ENCODE measurements around the gene NEK10. TPM values are rescaled to one million over a fixed set of nuclear protein-coding genes. Genes with fewer than 3 reads are reported as not detected.

The NEK10 gene
- total RNA-seq, 1 experiment from 2014 or later: 5.7 TPM

DNA sequence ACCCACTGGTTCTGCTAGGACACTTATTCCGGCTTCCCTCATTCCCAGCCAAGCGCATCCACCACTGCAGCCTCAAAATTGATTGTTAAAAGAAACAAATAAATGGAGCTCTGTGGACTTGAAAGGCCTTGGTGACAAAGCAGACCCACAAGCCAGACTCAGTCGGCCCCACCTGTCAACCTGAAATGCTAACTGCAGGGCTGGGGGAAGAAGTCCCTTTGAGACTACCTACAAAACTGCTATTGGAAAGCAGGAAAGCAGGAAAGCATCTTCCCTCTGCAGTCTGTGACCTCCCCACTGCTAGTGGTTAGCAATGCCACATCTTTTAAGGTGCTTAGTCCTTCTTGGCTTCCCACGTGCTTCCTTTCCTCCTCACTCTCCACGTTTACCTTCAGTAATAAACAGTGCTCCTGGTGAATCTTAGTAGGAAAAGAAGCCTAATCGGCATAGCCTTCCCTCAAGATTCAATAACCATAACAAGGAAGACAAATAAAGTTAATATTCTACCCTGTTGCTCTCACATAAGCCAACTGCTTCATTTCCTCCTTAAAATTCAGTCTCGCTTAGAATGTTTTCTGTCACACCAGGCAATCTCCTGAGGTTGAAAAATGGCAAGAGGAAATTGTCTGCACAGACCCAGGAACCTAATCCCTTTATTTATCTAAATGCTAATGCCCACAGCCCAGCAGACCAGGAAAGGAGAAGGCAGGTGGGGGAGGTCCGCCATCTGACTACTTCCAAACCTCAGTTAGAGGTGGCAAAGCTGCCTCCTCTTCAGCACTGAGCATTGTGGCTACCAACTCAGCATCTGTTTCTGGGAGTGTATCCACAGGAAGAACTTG, 296.2 kb downstream of the NEK10 start:
- Histone ChIP-seq H3K27me3 (ENCODE audit: control insufficient read depth, insufficient read depth, low read length) (no peaks in the 10 kb centered on the region), H3K4me3 (ENCODE audit: low read depth in 2 of 2, low read length in 2 of 2) (no peak overlapping the region), H3K9me3 (ENCODE audit: control insufficient read depth, insufficient read depth, low read depth, low read length) (no peaks in the 10 kb centered on the region), H3K27ac (ENCODE audit: low read length) (no peak overlapping the region), H3K36me3 (ENCODE audit: control insufficient read depth, insufficient read depth, low read length) (no peaks in the 10 kb centered on the region), H3K4me1 (ENCODE audit: control insufficient read depth, insufficient read depth, low read length) (no peaks in the 10 kb centered on the region)
- BruUV-seq (replicated peaks): no TSS peak
- POLR2A ChIA-PET: no interaction called here
- no peak for TF ChIP-seq SIN3A (IDR thresholded peaks at IDR 0.05; ENCODE audit: borderline replicate concordance, insufficient read depth, low read depth, low read length)
- TF ChIP-seq, protein P1, sequence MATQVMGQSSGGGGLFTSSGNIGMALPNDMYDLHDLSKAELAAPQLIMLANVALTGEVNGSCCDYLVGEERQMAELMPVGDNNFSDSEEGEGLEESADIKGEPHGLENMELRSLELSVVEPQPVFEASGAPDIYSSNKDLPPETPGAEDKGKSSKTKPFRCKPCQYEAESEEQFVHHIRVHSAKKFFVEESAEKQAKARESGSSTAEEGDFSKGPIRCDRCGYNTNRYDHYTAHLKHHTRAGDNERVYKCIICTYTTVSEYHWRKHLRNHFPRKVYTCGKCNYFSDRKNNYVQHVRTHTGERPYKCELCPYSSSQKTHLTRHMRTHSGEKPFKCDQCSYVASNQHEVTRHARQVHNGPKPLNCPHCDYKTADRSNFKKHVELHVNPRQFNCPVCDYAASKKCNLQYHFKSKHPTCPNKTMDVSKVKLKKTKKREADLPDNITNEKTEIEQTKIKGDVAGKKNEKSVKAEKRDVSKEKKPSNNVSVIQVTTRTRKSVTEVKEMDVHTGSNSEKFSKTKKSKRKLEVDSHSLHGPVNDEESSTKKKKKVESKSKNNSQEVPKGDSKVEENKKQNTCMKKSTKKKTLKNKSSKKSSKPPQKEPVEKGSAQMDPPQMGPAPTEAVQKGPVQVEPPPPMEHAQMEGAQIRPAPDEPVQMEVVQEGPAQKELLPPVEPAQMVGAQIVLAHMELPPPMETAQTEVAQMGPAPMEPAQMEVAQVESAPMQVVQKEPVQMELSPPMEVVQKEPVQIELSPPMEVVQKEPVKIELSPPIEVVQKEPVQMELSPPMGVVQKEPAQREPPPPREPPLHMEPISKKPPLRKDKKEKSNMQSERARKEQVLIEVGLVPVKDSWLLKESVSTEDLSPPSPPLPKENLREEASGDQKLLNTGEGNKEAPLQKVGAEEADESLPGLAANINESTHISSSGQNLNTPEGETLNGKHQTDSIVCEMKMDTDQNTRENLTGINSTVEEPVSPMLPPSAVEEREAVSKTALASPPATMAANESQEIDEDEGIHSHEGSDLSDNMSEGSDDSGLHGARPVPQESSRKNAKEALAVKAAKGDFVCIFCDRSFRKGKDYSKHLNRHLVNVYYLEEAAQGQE (IDR thresholded peaks at IDR 0.05; ENCODE audit: insufficient read depth in 1 of 2, low read depth in 2 of 2, low read length in 1 of 2): no peak
- no peak for TF ChIP-seq CTCF (IDR thresholded peaks at IDR 0.05)
- TF ChIP-seq POLR2AphosphoS5 (IDR thresholded peaks at IDR 0.05; ENCODE audit: low read depth, low read length): no peak
- TF ChIP-seq TCF7L2 (IDR thresholded peaks at IDR 0.05; ENCODE audit: low read depth, low read length): no peak
- in situ Hi-C loops (cut with HindIII; ENCODE audit: low pct_unique_long_range_greater_than_20kb, low sequenced_read_pairs): no loop called here
- ATAC-seq (no peak), DNase-seq (ENCODE audit: low read depth, low spot score) (no peak)
- CTCF ChIA-PET: no interaction called here
- intact Hi-C loops (cut with micrococcal nuclease; ENCODE audit: unreplicated experiment): no loop called here

- ATAC-seq (no peak), DNase-seq (ENCODE audit: low read depth, low spot score) (no peak)
- H3K36me3 ChIP-seq (ENCODE audit: control insufficient read depth, insufficient read depth, low read length): no peaks in the 10 kb centered on the region
- 0 out of 2 replicates have a peak, but pooled peaks cover 2% of the 10 kb centered on the region for H3K27me3 ChIP-seq (ENCODE audit: control insufficient read depth, insufficient read depth, low read length)
- no peaks in the 10 kb centered on the region for H3K4me1 ChIP-seq (ENCODE audit: control insufficient read depth, insufficient read depth, low read length)
- H3K4me3 ChIP-seq (ENCODE audit: low read depth in 2 of 2, low read length in 2 of 2): no peak overlapping the region
- no TSS peak for BruUV-seq (replicated peaks)
- H3K27ac ChIP-seq (ENCODE audit: low read length): no peak overlapping the region
- intact Hi-C loops (cut with micrococcal nuclease; ENCODE audit: unreplicated experiment) (no loop called here), in situ Hi-C loops (cut with HindIII; ENCODE audit: low pct_unique_long_range_greater_than_20kb, low sequenced_read_pairs) (no loop called here)
- no peaks in the 10 kb centered on the region for H3K9me3 ChIP-seq (ENCODE audit: control insufficient read depth, insufficient read depth, low read depth, low read length)
- POLR2A ChIA-PET: no interaction called here
- CTCF ChIA-PET: no interaction called here
- TF ChIP-seq CTCF (IDR thresholded peaks at IDR 0.05) (no peak), TCF7L2 (IDR thresholded peaks at IDR 0.05; ENCODE audit: low read depth, low read length) (no peak), POLR2AphosphoS5 (IDR thresholded peaks at IDR 0.05; ENCODE audit: low read depth, low read length) (no peak), SIN3A (IDR thresholded peaks at IDR 0.05; ENCODE audit: borderline replicate concordance, insufficient read depth, low read depth, low read length) (no peak)
- TF ChIP-seq, protein P1 (IDR thresholded peaks at IDR 0.05; ENCODE audit: insufficient read depth in 1 of 2, low read depth in 2 of 2, low read length in 1 of 2): no peak
Observed at GRCh38 chr3:27060336-27060735, 308.8 kb downstream of the NEK10 start.

Data from Panc1 (cell line).